Endothelial cell of umbilical vein (primary cell): ENCODE data around the gene TBC1D30. TPM values are rescaled to one million over a fixed set of nuclear protein-coding genes. Genes with fewer than 3 reads are reported as not detected.
A peak's percentile ranks its signal among the peaks of the same experiment; 100 is the strongest.

Experiments used
- BruUV-seq: library from RNA; stranded (reverse); fragments of 400-500 nt; replicated peaks from 2 replicates; lab custom pipeline; 2021; lab: Mats Ljungman, UMichigan
- CTCF ChIA-PET: fragments of 300-600, 350-600 bp; sonication (Branson Sonifier 250); formaldehyde crosslinking; loops from one replicate; lab custom pipeline; 2021; ENCODE audit warnings: antibody characterized with exemption, inconsistent platforms; lab: Charles Lee
- POLR2A ChIA-PET: fragments of 300-600, 350-600 bp; sonication (Branson Sonifier 250); formaldehyde crosslinking; loops from one replicate; lab custom pipeline; 2021; ENCODE audit warnings: antibody characterized with exemption, inconsistent platforms; lab: Charles Lee
- DNase-seq: peaks from one replicate; pipeline ENCODE4 v3.0.0-alpha.2; 2011; ENCODE audit warnings: low read depth, low spot score
- FAIRE-seq: peaks from 2 replicates; lab custom pipeline; 2011; peaks lifted over from hg19 to GRCh38; lab: Jason Lieb, UNC
- H2AFZ ChIP-seq: 2 replicates; pipeline ENCODE4 v1.6.0; 2012; ENCODE audit warnings: low read depth, low read length, control low read depth, inconsistent platforms
- H3K27ac ChIP-seq: 2 replicates; pipeline ENCODE4 v1.5.1; 2011; ENCODE audit warnings: low read depth, mild to moderate bottlenecking, control low read depth, low read length, moderate library complexity; ENCODE audit not compliant: insufficient read depth
- H3K27me3 ChIP-seq, 2 experiments: 2 replicates each; pipeline versions ENCODE4 v1.6.0 to v1.6.1; 2011; ENCODE audit warnings: low read length in 2 of 2, mixed read lengths in 1 of 2; ENCODE audit not compliant: control insufficient read depth in 2 of 2, insufficient read depth in 2 of 2
- H3K36me3 ChIP-seq, 2 experiments: 2 replicates in 1 of 2; 3 replicates in 1 of 2; pipeline ENCODE4 v1.5.1; 2011; ENCODE audit warnings: low read length in 2 of 2, mild to moderate bottlenecking in 1 of 2, moderate library complexity in 1 of 2; ENCODE audit not compliant: control insufficient read depth in 2 of 2, insufficient read depth in 2 of 2; ENCODE audit errors: extremely low read depth in 1 of 2
- H3K4me1 ChIP-seq: 3 replicates; pipeline ENCODE4 v1.5.1; 2011; ENCODE audit warnings: mild to moderate bottlenecking, low read length; ENCODE audit not compliant: control insufficient read depth, insufficient read depth; ENCODE audit errors: extremely low read depth
- H3K4me2 ChIP-seq: 2 replicates; pipeline ENCODE4 v1.6.1; 2011; ENCODE audit warnings: low read length, control low read depth, mixed read lengths; ENCODE audit not compliant: insufficient read depth
- H3K4me3 ChIP-seq, 3 experiments: fragments of 200-600 bp in 1 of 3; sonication (generic), shearing (Covaris generic) in 1 of 3; replicated peaks in 1 of 3; 2 replicates each; pipeline ENCODE4 v1.5.1; 2011 to 2016; ENCODE audit warnings: control low read depth in 3 of 3, low read length in 3 of 3, mild to moderate bottlenecking in 2 of 3, inconsistent platforms in 1 of 3, low read depth in 1 of 3, moderate library complexity in 1 of 3; ENCODE audit not compliant: insufficient read depth in 1 of 3
- H3K79me2 ChIP-seq: 2 replicates; pipeline ENCODE4 v1.6.0; 2012; ENCODE audit warnings: low read length, inconsistent platforms; ENCODE audit not compliant: control insufficient read depth, insufficient read depth
- H3K9ac ChIP-seq: replicated peaks from 2 replicates; pipeline ENCODE3; 2011; ENCODE audit warnings: low read length, control low read depth; ENCODE audit not compliant: insufficient read depth; ENCODE audit errors: extremely low read depth
- H3K9me1 ChIP-seq: replicated peaks from 3 replicates; pipeline ENCODE4 v1.6.0; 2011; ENCODE audit warnings: mild to moderate bottlenecking, low read length; ENCODE audit not compliant: control insufficient read depth, insufficient read depth; ENCODE audit errors: extremely low read depth
- H3K9me3 ChIP-seq: replicated peaks from 2 replicates; pipeline ENCODE4 v1.5.1; 2012; ENCODE audit warnings: low read length, inconsistent platforms; ENCODE audit not compliant: control insufficient read depth, insufficient read depth
- H4K20me1 ChIP-seq: replicated peaks from 2 replicates; pipeline ENCODE3; 2011; ENCODE audit warnings: mild to moderate bottlenecking, low read length; ENCODE audit not compliant: control insufficient read depth, insufficient read depth; ENCODE audit errors: extremely low read depth
- EZH2 ChIP-seq: IDR thresholded peaks from 2 replicates; pipeline ENCODE4 v1.6.1; 2012; ENCODE audit warnings: borderline replicate concordance, low read depth, mild to moderate bottlenecking, moderate library complexity, low read length, inconsistent platforms; ENCODE audit not compliant: severe bottlenecking
- FOS ChIP-seq: IDR thresholded peaks from 2 replicates; pipeline ENCODE4 v1.6.1; 2011; ENCODE audit warnings: mild to moderate bottlenecking, low read length, moderate library complexity, borderline replicate concordance; ENCODE audit not compliant: insufficient read depth
- GATA2 ChIP-seq: IDR thresholded peaks from 2 replicates; pipeline ENCODE4 v1.7.0; 2011; ENCODE audit warnings: low read depth, mild to moderate bottlenecking, moderate library complexity, mixed read lengths, low read length; ENCODE audit not compliant: insufficient read length, insufficient read depth
- JUN ChIP-seq: IDR thresholded peaks from 2 replicates; pipeline ENCODE4 v1.6.1; 2011; ENCODE audit warnings: borderline replicate concordance, low read depth; ENCODE audit not compliant: insufficient read length, insufficient read depth
- MYC ChIP-seq: IDR thresholded peaks from one replicate; pipeline ENCODE4 v1.6.1; 2011; ENCODE audit warnings: mild to moderate bottlenecking, low read depth, low read length
- POLR2A ChIP-seq: IDR thresholded peaks from 2 replicates; pipeline ENCODE4 v1.6.1; 2012; ENCODE audit warnings: low read depth, mild to moderate bottlenecking, control low read depth, low read length
- POLR2AphosphoS5 ChIP-seq: IDR thresholded peaks from 2 replicates; pipeline ENCODE4 v1.6.1; 2012; ENCODE audit warnings: low read depth, mild to moderate bottlenecking, control low read depth, low read length, moderate library complexity; ENCODE audit not compliant: insufficient read depth
- dilution Hi-C: fragments of 300-500 bp; cut with MboI; formaldehyde crosslinking; loops from one replicate; pipeline ENCODE4 v1.15.0; 2019; ENCODE audit warnings: low sequenced_read_pairs; ENCODE audit not compliant: extremely low pct_ligation_motif_present
- intact Hi-C: fragments of 100-400 bp; cut with micrococcal nuclease; formaldehyde crosslinking; loops from one replicate; pipeline ENCODE4 v1.10.0; 2022
- polyA plus RNA-seq, 4 experiments: library from polyadenylated mRNA; depleted of rRNA in 3 of 4; stranded (reverse) in 3 of 4; unstranded in 1 of 4; fragments of >200 nt; gene quantifications; 2 replicates each; pipeline versions ENCODE4 v1.2.1 to v1.2.3, GENCODE V29; 2011 to 2012; ENCODE audit warnings: missing spikeins in 1 of 4
- total RNA-seq: library from RNA; stranded (reverse); gene quantifications from 2 replicates; pipeline ENCODE4 v1.2.3, GENCODE V29; 2021
- TF ChIP-seq, protein P1 (sequence below), 2 donors: IDR thresholded peaks; 1 replicate in 1 of 2; 2 replicates in 1 of 2; pipeline ENCODE4 v1.5.1; 2011; ENCODE audit warnings: low read length in 2 of 2, mild to moderate bottlenecking in 2 of 2, moderate library complexity in 2 of 2, control low read depth in 1 of 2, inconsistent platforms in 1 of 2, low read depth in 1 of 2; ENCODE audit not compliant: insufficient read depth in 1 of 2; ENCODE audit errors: extremely low read depth in 1 of 2
- TF ChIP-seq, protein P2 (sequence below): IDR thresholded peaks from 2 replicates; pipeline ENCODE4 v1.6.1; 2011; ENCODE audit not compliant: insufficient read depth, insufficient read length

Gene TBC1D30
- total and polyA plus RNA-seq, 2 donors (not counting 3 experiments of a cell fraction or from before 2014, with no cell fraction given), result 4.4 to 7.6 TPM

DNA sequence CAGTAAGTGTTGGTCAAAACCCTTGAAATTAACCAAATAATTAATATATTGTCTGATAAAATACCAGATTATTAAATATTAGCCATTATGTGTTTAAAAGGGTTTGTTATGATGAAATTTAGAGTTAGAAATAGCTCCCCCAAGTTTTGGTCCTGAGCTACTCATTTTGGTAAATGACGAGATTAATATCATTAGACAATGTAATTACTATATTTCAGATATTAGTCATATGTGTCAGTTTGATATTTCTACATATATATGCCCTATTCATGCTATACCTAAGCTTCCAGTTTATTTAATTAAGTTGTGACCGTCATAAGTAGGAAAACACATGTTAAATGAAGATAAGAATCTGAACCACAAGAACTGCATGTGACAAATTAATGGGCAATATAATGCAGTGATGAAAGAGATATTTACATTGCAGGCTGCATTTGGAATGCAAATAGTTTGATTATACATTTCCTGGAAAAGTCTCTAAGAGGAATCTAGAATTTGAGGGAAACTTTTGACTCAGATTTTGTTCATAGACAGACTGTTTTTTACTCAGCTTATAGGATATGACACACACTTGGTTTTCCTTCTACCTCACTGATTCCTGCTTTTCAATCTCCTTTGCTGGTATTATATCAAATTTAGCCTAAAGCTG lies 70.5 kb downstream of the TBC1D30 start:
- intact Hi-C loops (loop anchor here (5.0 to 10.0 kb wide), 3 partner anchors 387 to 1512 kb away; no protein-coding TSS in a partner anchor), dilution Hi-C loops (no loop called here)
- Histone ChIP-seq H3K9me3 (no peaks in the 10 kb centered on the region), H3K36me3 (no peaks in the 10 kb centered on the region), H2AFZ (peak overlapping the region; percentile 50), H3K9me1 (no peaks in the 10 kb centered on the region), H3K9ac (no peak overlapping the region), H3K4me1 (peaks cover 24% of the 10 kb centered on the region), H3K27ac (peak overlapping the region; percentile 56), H3K4me3 (no peak overlapping the region), H4K20me1 (no peaks in the 10 kb centered on the region), H3K27me3 (no peaks in the 10 kb centered on the region), H3K4me2 (peak overlapping the region; percentile 59), H3K79me2 (no peaks in the 10 kb centered on the region)
- FAIRE-seq (peak; percentile 87), DNase-seq (peak; percentile 65)
- ChIA-PET CTCF (interaction anchor here (0.5 to 6.6 kb wide), 11 partner anchors 11 to 338 kb away, joined by 3 to 116 read pairs (median 5); partner anchors contain the start of gene WIF1), POLR2A (no interaction called here)
- BruUV-seq, result no TSS peak
- TF ChIP-seq MYC (no peak), FOS (peak; percentile 72), EZH2 (no peak), POLR2A (no peak), JUN (peak; percentile 33), POLR2AphosphoS5 (no peak), GATA2 (peak; percentile 95)
- TF ChIP-seq, protein P1, sequence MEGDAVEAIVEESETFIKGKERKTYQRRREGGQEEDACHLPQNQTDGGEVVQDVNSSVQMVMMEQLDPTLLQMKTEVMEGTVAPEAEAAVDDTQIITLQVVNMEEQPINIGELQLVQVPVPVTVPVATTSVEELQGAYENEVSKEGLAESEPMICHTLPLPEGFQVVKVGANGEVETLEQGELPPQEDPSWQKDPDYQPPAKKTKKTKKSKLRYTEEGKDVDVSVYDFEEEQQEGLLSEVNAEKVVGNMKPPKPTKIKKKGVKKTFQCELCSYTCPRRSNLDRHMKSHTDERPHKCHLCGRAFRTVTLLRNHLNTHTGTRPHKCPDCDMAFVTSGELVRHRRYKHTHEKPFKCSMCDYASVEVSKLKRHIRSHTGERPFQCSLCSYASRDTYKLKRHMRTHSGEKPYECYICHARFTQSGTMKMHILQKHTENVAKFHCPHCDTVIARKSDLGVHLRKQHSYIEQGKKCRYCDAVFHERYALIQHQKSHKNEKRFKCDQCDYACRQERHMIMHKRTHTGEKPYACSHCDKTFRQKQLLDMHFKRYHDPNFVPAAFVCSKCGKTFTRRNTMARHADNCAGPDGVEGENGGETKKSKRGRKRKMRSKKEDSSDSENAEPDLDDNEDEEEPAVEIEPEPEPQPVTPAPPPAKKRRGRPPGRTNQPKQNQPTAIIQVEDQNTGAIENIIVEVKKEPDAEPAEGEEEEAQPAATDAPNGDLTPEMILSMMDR (IDR thresholded peaks at IDR 0.05; ENCODE audit: extremely low read depth in 1 of 2, insufficient read depth in 1 of 2, low read depth in 1 of 2, low read length in 2 of 2), result no peak
- TF ChIP-seq, protein P2, sequence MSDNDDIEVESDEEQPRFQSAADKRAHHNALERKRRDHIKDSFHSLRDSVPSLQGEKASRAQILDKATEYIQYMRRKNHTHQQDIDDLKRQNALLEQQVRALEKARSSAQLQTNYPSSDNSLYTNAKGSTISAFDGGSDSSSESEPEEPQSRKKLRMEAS, result no peak
